ENCODE measurements around the gene DNAJC10. TPM values are rescaled to one million over a fixed set of nuclear protein-coding genes. Genes with fewer than 3 reads are reported as not detected.

Gene DNAJC10
- total RNA-seq, 1 experiment from 2014 or later, result 86.9 TPM

DNA sequence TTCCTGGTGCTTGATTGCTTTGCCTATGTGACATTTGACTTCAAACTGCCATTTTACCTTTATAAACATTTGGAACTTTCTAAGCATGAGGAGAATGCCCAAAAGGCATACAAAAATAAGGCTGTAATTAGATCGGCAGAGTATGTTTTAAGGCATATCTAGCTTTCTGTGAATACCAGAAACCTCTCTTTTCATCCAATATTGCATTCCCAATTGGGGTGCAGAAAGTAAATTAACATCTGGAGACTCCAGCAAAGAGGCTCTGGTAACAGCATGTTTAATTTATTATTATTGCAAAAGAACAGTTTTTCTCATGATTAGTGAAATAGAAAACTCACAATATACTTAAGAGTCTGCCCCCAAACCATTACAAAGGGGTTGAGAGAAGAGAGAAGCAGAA is 118.2 kb downstream of the DNAJC10 start:
- DNase-seq (ENCODE audit: low read depth), result no peak

DNA sequence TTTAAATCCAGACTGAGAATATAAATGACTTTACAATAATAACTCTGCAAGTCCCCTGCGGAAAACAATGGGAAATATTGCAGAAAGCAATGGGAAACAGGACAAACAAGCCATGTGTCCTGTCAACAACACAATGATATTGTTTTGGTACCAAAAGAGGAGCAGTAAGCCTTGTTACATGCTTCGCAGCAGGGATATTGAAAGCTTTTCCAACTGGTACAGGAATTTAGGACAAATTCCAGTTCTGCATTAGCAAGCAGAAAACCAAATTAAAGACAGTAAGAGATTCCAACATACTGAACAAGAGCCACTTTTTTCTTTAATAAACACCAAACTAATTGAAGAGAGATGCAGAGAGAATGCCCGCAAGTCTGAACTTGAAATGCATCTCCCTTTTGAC is 120.4 kb downstream of the DNAJC10 start:
- DNase-seq (ENCODE audit: low read depth), result no peak

Other genes with a start within 250 kb of the DNAJC10 start
- gene FRZB, start 150.4 kb downstream of the DNAJC10 start, total RNA-seq (2014; rRNA removed; shearing (Covaris generic)), result 0.10 and 0.71 TPM in 2 replicates